ENCODE measurements around the gene DCHS1. TPM values are rescaled to one million over a fixed set of nuclear protein-coding genes. Genes with fewer than 3 reads are reported as not detected.

The DCHS1 gene
- total RNA-seq, 1 experiment from 2014 or later: 0.18 TPM

DNA sequence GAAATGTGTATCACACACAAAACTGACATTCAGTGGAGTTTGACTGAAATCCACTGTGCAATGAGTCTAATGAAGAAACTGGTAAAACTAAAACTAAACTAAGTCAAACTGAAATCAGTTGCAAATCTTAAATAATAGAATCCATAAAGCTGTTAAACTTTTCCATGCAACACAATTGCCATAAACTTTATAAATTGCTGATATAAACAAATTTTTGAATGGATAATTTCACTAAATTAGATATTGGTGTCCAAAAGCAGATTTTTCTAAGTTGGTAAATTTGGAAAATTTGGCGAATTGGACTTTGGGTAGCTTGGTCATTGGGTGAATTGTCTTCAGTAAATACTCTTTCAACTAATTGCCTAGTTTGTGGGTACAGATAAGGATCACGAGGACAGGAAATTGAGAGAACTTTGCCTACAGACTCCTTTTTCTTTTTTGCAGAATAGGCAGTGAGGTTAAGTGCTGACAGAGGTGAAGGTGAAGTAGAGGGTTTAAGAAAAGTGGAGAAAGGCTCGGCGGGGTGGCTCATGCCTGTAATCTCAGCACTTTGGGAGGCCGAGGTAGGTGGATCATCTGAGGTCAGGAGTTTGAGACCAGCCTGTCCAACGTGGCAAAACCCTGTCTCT lies 14.7 kb upstream of the DCHS1 start:
- DNase-seq (ENCODE audit: low spot score): no peak

DNA sequence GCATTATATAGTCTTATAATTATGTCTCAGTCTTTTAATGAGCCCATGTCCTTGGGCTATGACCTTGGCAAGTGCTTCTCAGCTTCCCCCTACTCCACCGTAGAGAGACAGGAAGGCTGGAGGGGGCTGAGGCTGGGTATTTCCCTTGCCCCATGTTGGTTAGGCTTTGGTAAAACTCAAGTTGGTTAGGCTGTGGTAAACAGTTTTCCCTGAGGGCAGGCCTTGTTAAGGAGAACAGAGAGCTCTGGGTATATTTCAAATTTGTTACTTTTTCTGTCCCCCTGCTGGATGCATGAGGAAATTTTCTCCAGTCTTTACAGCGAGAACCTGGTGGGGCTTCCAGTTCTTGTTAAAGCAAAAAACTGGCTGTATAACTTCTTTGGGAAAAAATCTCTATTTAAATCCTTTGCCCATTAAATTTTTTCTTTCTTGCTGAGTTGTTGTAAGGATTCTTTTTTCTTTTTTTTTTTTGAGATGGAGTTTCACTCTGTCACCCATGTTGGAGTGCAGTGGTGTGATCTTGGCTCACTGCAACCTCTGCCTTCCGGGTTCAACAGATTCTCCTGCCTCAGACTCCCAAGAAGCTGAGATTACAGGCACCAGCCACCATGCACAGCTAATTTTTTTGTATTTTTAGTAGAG lies 12.2 kb upstream of the DCHS1 start:
- DNase-seq (ENCODE audit: low spot score): peak; percentile 52

DNA sequence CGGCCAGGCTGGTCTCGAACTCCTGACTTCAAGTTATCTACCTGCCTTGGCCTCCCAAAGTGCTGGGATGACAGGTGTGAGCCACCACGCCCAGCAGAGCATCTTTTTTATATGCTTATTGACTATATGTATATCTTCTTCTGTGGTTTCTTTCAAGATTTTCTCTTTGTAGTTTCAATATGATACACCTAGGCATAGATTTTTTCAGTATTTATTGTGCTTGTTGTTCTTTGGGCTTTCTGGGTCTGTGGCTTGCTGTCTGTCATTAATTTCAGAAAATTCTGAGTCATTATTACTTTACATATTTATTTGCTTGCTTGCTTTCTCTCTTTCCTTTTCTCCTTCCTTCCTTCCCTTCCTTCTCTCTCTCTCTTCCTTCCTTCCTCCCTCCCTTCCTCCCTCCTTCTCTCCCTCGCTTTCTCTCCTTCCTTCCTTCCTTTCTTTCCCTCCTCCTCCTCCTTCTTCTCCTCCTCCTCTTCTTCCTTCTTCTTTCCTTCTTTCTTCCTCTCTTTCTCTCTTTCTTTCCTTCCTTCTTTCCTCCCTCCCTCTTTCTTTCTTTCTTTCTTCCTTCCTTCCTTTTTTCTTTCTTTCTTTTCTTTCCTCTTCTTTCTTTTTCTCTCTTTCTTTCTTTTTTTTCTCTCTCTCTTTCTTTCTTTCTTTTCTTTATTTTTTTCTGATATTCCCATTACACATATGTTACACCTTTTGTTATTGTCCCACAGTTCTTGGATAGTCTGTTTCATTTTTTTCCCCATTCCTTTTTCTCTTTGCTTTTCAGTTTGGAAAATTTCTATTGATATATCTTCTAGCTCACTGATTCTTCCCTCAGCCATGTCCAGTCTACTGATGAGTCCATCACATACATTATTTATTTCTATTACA lies 10.9 kb upstream of the DCHS1 start:
- DNase-seq (ENCODE audit: low spot score): no peak

DNA sequence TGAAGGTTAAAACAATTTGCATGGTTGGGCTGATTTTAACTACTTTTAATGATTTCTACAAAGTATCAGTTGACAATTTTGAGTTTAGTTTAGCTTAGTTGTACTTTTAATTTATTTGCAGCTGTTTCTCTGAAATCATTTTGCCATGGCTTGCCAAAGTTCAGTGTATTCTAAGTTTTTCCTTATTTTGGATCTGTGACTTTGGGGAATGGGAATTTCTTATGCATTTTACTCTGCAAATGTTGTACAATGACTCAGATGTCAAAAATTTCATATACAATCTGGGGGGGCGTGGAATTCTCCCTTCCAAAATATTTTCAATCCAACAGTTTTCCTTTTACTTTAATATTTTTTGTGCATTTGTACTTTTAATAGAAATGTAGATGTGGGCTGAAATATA lies 8.9 kb upstream of the DCHS1 start:
- DNase-seq (ENCODE audit: low spot score): no peak

DNA sequence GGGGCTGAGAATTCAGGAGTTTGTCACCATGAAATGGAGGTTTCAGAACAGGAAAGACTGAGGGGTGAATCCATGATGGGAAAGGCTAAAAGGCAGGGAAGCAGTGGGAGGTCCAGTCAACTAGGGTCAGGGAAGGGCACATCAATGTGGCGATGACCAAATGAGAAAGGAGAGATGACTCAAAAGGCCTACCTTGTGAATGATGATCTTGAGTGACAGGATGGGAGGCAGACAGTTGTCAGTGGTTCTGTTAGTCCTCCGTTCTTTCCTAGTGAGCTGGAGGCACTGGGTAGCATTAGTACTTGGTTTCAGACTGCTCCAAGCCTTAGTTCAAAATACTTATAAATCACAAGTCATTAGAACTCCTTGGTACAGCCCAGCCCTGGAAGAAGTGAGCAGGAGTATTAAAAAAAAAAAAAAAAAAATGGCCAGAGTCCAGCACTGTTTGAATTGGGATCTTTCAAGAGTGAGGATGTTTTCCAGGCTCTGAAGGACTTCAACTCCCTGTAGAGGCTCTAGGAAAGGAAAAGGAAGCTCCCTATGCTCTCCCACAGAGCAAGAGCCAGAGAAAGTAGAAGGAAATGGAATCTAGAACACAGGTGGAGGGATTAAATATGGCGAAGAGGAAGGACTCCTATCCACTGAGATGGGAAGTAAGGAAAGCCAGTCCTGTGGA lies 8.3 kb upstream of the DCHS1 start:
- no peak for DNase-seq (ENCODE audit: low spot score)

DNA sequence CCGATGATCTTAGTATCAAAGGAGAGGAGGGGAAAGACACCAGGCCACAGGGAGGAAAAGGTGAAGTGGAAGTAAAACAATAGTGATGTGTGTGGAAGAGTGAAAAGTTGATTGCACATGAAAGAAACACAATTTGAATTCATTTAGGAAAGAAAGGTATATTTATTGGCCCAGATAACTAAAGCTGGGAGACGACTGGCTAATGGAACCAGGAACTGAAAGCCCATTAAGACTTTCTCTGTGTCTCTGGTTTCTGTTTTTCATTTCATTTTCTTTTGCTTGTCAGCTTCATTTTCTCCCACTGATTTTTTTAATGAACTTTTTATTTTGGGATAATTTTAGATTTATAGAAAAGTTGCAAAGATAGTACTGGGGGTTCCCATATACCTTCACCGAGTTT lies 5.1 kb upstream of the DCHS1 start:
- DNase-seq (ENCODE audit: low spot score): no peak

DNA sequence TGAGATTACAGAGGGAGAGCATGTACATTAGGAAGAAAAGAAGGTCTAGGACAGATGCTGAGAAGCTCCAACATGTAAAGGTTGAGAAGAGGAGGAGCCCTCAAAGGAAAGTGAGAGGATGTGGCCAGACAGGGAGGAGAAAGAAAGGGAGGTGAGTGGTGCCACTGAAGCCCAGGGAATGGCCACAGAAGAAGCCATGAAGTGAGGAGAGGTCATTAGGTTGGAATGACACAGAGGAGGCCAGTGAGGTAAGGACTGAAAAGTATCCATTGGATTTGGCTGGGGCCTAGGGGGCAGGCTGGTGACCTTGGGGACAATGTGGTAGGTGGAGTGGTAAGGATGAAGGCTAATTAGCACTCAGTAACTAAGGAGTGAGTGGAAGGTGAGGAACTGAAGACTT lies 3.0 kb upstream of the DCHS1 start:
- no peak for DNase-seq (ENCODE audit: low spot score)

DNA sequence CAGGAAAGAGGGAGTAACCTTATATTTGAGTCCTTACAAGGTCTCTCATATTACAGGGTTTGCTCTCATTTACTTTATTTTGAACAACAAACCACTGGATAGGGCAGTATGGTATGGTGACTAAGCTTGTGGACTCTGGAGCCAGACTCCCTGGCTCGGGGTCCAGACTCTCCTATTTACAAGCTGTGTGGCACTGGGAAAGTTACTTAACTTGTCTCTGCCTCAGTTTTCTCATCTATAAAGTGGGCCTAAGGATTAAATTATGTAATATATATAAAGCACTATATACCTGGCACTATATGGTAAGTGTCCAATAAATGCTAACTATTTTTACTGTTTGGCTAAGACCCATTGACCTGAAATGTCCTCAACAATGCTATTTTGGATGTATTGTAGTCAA lies 1.7 kb upstream of the DCHS1 start:
- DNase-seq (ENCODE audit: low spot score): no peak

DNA sequence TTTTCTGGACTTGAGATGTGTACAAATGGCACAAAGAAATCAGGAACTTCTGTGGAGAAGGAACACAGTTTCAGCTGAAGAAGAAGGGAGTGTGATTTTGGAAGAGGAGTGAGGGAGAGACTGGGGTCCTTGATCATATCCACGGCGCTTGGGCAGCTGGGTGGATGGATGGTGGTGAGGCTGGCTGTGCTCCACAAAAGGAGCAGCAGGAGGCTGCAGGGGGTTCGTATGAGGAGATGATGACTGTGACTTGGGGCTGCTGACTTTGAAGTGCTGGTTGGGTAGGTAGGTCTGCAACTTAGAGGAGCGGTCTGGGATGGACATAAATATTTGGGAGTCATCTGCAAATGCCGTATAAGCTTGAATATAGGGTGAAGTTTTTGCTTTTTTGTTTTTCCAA lies 1.3 kb upstream of the DCHS1 start:
- DNase-seq (ENCODE audit: low spot score): no peak

DNA sequence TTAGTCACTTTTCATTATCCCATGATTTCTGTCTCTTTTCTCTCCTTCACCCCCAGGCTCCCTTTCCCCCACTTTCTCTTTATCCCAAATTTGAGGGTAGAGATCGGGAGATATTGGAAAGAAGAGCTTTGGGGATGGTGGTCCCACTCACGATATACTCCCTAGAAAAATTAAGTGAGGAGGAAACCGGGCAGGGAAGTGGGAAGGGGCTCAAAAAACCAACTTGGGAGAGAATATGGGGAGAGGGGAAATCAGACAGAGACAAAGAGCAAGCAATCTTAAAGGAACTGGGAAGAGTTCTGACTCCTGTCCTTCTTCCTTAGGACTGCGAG lies 941 bp upstream of the DCHS1 start:
- DNase-seq (ENCODE audit: low spot score): no peak

DNA sequence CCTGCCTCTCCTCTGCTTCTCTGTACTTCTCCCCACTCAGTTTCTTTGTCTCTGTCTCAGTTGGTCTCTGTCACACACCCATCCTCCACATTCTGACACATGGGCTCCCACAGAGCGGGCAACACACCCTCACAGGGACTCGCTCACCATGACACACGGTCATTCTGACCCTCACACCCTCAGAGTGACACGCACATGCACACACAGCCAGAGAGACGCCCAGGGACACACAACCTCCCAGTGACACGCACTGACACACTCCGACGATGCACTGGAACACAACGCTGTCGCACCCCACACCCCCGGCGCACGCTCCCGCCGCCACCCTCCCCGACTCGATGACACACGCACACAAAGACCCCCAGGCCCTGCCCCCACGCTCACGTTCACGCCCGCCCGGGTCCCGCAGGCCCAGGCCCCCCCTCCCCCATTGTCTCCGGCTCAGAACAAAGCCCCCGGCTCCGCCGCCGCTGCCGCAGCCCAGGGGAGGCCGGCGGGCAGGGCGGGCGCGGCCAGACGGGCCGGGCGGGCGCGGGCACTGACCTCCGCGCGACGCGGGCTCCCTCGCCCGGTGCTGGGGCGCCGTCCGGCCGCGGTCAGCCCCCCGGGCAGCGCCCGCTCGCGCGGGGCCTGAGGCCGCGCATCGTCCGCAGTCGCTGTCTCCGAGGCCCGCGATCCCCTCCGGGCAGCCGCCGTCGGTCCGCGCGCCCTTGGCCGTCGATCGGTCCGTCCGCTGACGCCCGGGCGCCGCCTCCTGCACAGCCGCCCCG lies 404 bp downstream of the DCHS1 start:
- DNase-seq (ENCODE audit: low spot score): no peak

DNA sequence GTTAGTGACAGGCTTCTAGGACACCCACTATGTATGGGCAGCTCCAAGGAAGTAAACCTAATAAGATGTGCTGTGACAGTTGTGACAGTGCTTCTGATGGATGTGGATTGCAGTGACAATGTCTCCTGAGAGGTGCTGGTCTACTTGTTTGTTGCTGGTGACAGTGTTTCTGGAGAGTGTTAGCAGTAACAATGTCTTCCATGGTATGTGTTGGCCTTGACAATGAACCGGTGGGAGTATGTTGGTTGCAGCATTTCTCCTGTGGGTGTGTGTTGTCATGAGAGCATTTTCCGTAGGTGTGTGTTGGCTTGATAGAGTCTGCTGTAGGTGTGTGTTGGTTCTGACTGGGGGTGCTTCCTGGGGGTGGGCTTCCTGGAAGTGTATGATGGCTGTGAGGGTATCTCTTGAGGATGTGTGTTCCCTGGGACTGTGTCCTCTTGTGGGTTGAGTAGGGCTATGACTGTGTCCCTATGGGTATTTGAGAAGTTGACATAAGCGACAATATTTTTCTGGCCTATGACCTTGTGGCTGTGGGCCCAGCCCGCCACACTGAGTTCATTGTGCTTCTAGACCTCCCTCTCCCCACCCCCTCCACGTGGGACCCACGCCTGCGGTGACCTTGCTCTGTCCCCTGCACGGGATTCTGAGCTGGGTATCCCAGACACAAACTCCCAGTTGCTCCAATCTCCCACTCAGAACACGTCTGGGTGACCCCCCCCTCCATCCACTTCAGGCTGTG lies 1.2 kb downstream of the DCHS1 start:
- DNase-seq (ENCODE audit: low spot score): no peak

DNA sequence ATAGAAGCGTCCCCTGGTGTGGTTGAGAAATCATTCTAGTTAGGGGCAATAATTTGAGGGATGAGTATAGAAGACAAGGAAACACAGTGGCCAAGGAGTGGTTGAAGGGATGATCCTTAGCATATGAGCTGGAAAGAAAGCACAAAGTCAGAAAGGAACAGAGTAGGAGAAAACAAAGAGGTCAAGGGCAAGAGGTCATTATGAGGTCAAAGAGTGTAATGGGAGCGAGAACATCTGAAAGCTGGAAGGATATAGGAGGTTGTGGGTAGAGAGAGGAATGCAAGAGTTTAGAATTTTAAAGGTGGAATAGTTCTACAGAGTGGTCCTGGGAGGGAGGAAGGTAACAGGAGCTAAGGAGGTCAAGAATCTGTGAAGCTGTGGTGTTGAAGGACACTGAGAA lies 2.0 kb downstream of the DCHS1 start:
- no peak for DNase-seq (ENCODE audit: low spot score)

DNA sequence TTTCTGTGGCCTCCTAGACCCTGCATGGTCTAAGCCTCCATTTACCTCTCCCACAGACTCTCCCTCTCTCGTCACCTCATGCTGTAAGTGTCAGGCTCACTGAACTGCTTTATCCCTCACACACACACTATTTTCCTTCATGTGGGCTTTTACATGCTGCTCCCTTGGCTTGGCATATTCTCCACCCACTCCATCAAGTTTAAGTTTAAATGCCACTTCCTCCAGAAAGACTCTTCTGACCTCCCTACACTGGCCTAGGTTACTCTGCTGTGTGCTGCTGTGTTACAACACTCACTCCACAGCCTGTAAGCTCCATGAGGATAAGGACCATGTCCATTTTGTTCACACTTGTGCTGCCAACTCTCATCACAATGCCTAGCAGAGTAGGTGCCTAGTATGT lies 2.5 kb downstream of the DCHS1 start:
- no peak for DNase-seq (ENCODE audit: low spot score)

DNA sequence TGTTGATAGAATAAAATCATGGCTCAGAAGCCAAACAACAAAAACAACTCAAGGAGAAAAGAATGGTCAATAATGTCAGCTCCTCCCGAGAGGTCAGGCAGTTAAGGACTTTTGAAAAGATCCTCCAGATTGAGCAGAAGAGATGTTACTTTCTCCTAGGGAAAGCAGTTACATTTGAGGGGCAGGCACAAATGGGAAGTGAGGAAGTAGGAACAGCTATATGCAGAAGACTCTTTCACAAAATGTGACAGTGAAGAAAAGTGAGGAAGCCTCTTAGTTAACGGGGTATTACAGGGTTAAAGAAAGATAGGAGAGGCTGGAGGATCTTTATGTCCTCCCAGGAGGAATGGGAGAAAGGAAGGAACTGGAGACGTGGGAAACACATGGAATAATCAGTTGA lies 3.4 kb downstream of the DCHS1 start:
- no peak for DNase-seq (ENCODE audit: low spot score)

DNA sequence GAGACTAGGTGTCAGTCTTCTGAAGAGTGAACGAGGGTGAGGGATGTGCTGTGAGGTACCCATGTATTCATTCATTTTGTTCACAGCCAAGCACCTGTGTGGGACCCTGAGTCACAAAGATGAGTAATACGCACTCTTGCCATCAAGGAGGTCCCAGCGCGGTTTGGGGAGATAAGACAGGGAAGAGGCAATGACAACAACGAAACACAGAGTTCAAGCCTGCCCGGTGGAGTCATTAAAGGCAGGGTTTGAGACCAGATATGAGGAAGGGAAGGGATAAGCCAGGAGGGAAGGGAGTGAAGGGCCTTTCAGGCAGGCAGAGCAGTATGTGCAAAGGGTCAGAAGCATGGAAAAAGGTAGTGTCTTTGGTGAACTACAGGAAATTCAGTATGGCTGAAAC lies 4.6 kb downstream of the DCHS1 start:
- DNase-seq (ENCODE audit: low spot score): no peak

DNA sequence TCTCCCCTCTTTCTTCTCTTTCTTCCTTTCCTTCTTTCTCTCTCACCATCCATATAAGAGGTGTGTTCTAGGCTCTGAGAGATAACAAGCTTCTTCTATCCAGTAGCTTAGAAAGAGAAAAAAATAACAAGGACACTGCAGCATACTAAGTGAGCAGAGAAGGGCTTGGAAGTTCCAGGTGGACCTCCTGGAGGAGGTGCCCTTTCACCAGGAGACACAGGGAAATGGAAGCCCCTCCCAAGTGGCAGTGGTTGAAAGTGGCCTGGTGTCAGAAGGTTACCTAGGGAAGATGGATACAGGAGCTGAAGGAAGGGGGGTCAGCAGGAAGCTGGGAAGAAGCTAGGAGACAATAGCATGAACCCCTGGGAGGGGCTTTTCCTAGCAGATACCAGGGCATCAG lies 5.5 kb downstream of the DCHS1 start:
- DNase-seq (ENCODE audit: low spot score): no peak

DNA sequence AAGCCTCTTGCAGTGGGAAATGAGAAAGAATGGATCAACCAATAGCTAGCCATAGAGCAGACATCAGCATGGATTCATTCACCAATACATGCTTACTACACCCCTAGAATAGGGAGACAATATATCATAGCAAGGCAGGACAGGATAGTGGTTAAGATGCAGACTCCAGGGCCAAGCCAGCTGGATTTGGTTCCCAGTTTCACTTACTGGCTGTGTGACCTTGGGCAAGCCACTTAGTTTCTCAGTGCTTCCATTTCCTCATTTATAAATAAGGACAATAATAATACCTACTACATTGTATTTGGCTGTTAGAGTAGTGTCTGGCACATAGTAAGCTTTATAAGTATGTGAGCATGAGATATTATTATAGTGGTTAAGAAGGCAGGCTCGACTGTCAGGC lies 7.1 kb downstream of the DCHS1 start:
- no peak for DNase-seq (ENCODE audit: low spot score)

DNA sequence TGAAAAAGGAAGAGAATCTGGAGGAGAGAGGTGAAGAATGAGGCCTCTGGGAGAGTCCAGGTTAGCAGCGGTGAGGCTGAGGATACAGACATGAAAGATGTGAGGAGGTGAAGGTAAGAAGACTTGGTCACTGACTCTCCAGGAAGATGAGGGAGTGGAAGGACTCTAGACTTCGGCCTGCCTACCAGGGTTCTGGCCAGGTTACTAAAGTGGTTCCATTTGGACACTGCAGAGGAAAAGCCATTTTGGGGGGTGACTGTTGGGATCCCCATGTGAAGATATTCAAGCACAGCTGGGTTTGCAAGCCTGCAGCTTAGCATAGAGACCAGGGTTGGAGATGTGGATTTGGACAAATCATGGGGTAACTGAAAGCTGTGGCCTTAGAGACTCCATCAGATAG lies 7.8 kb downstream of the DCHS1 start:
- DNase-seq (ENCODE audit: low spot score): no peak

DNA sequence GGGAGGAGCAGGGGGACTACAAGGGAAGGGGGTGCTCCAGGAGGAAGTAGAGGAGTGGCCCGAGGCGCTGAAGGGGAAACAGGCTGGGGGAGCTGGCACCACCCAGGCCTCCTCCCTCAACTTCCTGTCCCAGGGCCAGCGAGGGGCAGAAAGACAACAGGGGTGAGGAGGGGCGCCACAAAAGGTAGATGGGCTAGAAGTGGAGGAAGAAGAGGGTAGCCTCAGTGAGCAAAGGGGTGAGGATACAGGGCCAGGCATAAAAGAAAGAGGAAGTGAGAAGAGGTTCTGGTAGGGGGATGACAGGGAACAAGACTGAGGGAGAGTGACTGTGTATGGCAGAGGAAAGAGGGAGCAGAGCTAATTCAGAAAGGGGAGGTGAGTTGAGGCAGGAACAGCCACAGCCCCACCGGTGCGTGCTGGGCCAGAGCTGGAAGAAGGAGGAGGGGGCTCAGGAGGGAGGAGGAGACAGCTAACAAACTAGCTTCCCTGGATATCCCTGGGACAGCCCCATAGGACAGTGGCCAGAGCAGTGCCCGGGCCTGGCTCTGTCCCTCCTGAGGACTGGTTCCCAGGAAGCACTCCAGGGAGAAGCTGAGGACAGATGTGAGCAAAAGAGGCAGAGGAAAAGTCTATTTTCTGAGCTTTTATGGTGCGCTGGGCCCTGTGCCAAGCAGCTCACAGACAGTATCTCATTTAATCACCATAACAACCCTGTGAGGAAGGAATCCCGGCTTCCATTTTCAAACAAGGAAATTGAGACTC lies 8.5 kb downstream of the DCHS1 start:
- no peak for DNase-seq (ENCODE audit: low spot score)

Measured in HT-29 (cell line).